Measurements from ENCODE around the gene SMARCC2.

SMARCC2 gene

GRCh38 chr12:56151672-56152131 lies 37.6 kb downstream of the SMARCC2 start:
- no peak for DNase-seq (ENCODE audit: low spot score)

DNA sequence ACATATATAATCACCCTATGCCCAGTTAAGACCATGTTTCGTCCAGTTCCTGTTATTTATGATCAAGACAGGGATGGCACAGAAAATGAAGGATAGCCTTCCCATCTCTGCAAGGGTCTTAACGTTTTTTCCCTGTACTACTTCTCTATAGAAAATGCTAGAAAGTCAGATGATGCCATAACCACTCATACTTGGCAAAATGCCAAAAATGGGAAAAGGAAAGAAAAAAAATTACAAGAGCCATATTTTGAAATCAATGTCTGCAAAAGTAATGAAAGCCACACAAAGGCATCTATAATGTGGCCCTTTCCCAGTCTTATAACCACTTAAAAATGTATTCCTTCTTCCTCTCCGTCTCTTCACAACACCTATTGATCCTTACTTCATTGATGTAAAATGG lies 38.7 kb downstream of the SMARCC2 start:
- no peak for DNase-seq (ENCODE audit: low spot score)

GRCh38 chr12:56146492-56147460 lies 42.5 kb downstream of the SMARCC2 start:
- no peak for DNase-seq (ENCODE audit: low spot score)

GRCh38 chr12:56145217-56145616 lies 44.1 kb downstream of the SMARCC2 start:
- DNase-seq (ENCODE audit: low spot score), result no peak

DNA sequence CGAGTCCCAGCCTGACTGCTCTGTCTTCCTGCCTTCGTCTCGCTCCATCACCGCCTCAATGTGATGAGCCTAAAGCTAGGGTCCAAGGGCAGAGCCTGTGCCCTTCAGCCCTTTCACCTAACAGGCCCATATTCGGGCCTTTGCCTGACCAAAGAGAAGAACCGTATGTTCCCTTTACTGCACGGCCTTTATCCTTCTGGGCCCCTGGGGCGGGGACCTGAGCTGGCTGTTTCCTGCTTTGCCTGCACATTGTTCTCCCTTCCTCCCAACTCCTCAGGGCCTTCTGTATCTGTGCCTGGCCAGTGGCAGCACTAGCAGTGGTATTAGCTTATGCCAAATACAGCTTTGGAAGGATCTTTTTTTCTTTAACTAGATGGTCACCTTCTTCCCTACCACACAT lies 45.4 kb downstream of the SMARCC2 start:
- DNase-seq (ENCODE audit: low spot score), result no peak

DNA sequence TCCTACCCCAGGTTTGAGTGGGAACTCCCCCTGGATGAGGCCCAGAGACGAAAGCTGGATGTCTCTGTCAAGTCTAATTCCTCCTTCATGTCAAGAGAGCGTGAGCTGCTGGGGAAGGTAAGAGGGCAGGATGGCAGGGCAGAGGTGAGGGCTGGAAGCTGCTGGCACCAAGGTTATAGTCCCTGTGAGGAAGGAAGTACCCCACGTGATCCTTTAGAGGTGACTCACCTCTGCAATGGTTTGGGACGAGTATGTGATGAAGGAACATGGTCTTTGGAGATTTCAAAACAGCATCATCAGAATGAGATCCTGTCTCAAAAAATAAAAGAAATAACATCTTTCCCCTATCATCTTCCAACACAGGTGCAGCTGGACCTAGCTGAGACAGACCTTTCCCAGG lies 46.1 kb downstream of the SMARCC2 start:
- DNase-seq (ENCODE audit: low spot score), result no peak

GRCh38 chr12:56141946-56142784 lies 47.1 kb downstream of the SMARCC2 start:
- DNase-seq (ENCODE audit: low spot score), result no peak

DNA sequence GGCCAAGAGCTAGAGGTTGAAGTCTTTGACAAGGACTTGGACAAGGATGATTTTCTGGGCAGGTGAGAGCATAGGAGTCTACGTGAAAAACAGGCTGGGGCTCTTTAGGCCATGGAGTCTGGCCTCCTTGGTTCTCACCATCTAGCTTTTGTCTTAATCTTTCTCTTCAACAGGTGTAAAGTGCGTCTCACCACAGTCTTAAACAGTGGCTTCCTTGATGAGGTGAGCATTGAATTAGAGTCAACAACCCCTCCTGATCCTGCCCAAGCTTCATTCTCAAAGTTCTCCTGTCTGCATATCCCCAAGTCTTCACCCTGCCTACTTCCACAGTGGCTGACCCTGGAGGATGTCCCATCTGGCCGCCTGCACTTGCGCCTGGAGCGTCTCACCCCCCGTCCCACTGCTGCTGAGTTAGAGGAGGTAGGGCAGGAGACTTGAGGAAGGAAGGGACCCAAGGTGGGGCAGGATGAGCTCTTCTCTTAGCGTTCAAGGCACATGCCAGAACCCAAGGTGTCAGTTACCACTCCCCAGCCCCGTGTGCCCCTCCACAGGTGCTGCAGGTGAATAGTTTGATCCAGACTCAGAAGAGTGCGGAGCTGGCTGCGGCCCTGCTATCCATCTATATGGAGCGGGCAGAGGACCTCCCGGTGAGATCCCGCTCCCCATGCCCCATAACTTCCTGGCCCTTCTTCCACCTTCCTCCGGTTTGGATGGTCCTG lies 51.3 kb downstream of the SMARCC2 start:
- no peak for DNase-seq (ENCODE audit: low spot score)

DNA sequence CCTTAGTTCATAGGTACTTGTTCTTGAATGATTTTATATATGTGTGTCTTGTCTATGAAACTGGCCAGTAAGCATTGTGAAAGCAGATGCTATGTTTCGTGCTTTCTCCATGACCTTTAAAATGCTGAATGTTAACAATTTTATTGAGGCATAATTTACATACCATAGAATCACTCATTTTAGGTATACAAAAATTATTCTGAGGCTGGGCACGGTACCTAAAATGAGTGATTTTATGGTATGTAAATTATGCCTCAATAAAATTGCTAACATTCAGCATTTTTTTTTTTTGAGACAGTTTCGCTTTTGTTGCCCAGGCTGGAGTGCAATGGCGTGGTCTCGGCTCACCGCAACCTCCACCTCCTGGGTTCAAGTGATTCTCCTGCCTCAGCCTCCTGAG lies 54.4 kb downstream of the SMARCC2 start:
- DNase-seq (ENCODE audit: low spot score), result no peak

DNA sequence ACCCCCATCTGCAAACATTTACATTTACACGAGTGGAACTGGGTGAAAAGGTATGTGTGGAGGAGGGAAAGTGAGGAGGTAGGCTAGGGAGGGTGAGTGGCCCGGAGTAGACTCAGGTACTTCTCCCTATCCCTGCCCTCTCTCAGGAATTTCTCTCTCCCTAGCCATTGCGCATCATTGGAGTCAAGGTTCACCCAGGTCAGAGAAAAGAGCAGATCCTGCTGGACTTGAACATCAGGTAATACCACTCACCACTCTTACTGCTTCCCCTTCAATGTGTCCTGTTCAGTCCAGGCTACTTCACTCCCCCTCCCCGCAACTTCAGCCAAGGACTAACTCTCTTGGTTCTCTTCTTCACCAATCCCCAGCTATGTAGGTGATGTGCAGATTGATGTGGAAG lies 58.4 kb downstream of the SMARCC2 start:
- no peak for DNase-seq (ENCODE audit: low spot score)

- DNase-seq (ENCODE audit: low spot score), result no peak
These were observed 59.3 kb downstream of the SMARCC2 start for GRCh38 chr12:56129942-56130495.

- DNase-seq (ENCODE audit: low spot score), result peak; percentile 10
These were observed 59.9 kb downstream of the SMARCC2 start for GRCh38 chr12:56129206-56129941.

DNA sequence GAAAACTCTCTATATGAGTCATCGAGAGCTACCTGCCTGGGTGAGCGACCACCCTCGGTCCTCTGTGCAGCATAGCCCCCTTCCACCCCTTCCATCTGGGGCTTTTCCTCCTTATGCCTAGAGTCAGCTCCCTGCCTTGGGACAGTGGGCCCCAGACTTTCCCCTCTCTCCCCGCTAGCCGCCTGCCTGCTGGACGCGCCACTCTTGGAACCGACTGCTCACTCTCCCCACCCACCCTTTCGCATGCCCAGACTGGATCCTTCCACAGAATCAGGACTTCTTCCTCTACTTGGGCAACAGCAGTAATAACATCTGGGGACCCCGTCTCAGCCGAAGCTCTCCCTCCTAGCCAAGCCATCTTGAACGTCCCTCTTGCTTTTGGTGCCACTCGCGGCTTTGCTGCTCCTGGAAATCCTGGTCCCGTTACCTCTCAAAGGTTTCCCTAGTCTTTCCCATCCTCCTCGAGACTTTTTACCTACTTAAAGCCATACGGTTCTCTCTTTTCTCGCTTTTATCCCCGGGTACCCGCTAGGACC lies 60.5 kb downstream of the SMARCC2 start:
- peak; percentile 23 for DNase-seq (ENCODE audit: low spot score)

DNA sequence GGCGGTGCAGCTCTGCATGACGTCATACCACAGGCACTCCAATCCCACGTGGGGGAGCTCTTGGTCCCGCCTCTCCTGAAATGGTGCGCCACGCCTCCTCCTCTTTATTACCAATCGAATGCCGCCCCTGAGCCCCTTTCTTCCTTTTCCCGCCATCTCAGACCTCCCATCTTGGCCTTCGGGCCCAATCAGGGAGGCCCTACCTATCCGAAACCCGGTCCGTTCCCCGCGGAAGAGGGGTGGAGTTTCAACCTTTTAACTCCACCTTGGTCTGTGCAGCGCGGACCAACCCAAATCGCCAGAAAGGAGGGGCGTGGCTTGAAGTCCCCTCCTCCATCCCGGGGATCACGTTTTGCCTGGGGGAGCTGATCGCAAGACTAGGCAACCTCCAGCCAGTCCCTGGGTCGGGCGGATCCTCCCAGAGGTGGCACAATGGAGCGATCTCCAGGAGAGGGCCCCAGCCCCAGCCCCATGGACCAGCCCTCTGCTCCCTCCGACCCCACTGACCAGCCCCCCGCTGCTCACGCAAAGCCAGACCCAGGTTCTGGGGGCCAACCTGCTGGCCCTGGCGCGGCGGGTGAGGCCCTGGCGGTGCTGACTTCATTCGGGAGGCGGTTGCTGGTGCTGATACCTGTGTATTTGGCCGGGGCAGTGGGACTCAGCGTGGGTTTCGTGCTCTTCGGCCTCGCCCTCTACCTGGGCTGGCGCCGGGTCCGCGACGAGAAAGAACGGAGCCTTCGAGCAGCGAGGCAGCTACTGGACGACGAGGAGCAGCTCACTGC lies 61.2 kb downstream of the SMARCC2 start, which contains the start of gene ESYT1:
Gene ESYT1, plus strand, starts transcription at position 380 of the 782 bp plus-strand sequence. Its CDS starts 53 bp downstream, at position 433.
- DNase-seq (ENCODE audit: low spot score), result peak; percentile 94

- no peak for DNase-seq (ENCODE audit: low spot score)
These were observed 61.8 kb downstream of the SMARCC2 start for GRCh38 chr12:56127485-56127887.

DNA sequence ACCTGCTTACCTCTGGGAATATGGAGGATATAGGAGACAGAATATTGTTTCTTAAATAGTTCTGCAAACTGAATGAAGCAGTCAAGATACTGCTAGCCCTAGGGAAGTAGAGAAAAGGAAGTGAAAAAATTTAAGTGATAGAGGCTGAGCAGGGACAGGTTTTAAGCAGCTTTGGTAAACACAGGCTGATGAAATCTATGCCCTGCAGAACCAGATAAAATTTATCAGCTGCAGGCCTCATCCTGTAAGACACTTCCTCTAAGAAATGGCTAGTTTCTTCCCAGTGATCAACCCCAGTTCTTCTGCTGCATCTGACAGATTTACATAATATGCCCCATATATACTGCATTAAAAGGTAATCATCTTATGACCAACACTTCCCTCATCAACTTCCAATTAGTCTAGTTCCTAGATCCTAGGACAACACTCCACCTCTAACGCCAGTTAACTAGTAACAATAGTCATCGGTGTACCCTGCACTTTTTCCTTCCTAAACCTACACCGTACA lies 62.5 kb downstream of the SMARCC2 start:
- no peak for DNase-seq (ENCODE audit: low spot score)

DNA sequence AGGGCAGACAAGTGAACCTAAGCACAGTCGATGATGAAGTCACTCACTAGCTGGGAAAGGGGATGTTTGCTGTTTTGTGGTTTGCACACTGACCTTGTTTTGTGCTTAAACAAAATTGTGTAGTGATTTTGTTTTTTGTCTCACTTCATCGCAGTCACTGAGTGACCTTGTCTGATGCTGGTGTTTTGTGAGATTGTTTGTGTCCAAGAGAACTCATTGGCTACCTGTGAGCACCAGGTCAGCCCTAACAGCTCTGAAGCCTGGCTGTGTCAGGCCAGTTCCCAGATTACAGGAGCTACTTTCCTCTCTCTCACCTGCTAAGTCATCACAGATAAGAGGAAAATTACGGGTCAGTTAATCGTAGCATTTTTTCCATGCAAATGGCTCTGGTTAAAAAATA lies 65.2 kb downstream of the SMARCC2 start:
- DNase-seq (ENCODE audit: low spot score), result no peak

- no peak for DNase-seq (ENCODE audit: low spot score)
These were observed 66.6 kb downstream of the SMARCC2 start for GRCh38 chr12:56122637-56123036.

DNA sequence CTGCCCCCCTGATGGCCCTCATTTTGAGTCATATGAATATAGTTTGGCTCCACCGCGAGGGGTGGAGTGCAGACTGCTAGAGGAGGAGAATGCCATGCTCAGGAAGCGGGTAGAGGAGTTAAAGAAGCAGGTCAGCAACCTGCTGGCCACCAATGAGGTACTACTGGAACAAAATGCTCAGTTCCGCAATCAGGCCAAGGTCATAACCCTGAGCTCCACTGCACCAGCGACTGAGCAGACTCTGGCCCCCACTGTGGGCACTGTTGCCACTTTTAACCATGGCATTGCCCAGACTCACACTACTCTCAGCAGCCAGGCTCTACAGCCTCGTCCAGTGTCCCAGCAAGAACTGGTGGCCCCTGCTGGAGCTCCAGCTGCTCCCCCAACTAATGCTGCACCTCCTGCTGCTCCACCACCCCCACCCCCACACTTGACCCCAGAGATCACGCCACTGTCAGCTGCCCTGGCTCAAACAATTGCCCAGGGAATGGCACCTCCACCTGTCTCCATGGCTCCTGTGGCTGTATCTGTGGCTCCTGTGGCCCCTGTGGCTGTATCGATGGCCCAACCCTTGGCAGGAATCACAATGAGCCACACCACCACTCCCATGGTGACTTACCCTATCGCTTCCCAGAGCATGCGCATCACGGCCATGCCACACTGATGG lies 67.9 kb downstream of the SMARCC2 start:
- DNase-seq (ENCODE audit: low spot score), result no peak
